GM12878 (cell line): ENCODE data around the gene HMOX1. TPM values are rescaled to one million over a fixed set of nuclear protein-coding genes. Genes with fewer than 3 reads are reported as not detected.

Source experiments
- ATAC-seq: fragments of 200-7000 bp; cut with Tn5 transposase; 3 replicates; pipeline ENCODE4 v1.9.1; 2020; ENCODE audit warnings: mild to moderate bottlenecking, moderate library complexity
- BruUV-seq: library from RNA; stranded (reverse); fragments of 400-500 nt; replicated peaks from 2 replicates; lab custom pipeline; 2021; lab: Mats Ljungman, UMichigan
- CTCF ChIA-PET: fragments of 300-600 bp; sonication (Branson Sonifier 250); formaldehyde crosslinking; extraction: SDS; loops from one replicate; lab custom pipeline; 2021; ENCODE audit warnings: inconsistent platforms; lab: Yijun Ruan, JAX
- POLR2A ChIA-PET: fragments of 350-600 bp; formaldehyde crosslinking; extraction: SDS; loops from one replicate; lab custom pipeline; 2021; ENCODE audit warnings: inconsistent platforms; lab: Charles Lee
- RAD21 ChIA-PET: fragments of 300-600 bp; sonication (Branson Sonifier 250); formaldehyde crosslinking; loops from one replicate; lab custom pipeline; 2023; ENCODE audit warnings: antibody characterized with exemption; ENCODE audit not compliant: unreplicated experiment; lab: Charles Lee
- SMC1A ChIA-PET: fragments of 300-600 bp; sonication (Branson Sonifier 250); formaldehyde crosslinking; loops from one replicate; lab custom pipeline; 2023; ENCODE audit not compliant: unreplicated experiment, uncharacterized antibody; lab: Charles Lee
- DNase-seq: peaks from one replicate; pipeline ENCODE4 v3.0.0-alpha.2; 2011; ENCODE audit warnings: low read depth, low spot score
- FAIRE-seq: peaks from 3 replicates; lab custom pipeline; 2011; peaks lifted over from hg19 to GRCh38; lab: Jason Lieb, UNC
- H2AFZ ChIP-seq: 2 replicates; pipeline ENCODE4 v1.6.0; 2011; ENCODE audit warnings: low read depth, low read length, control low read depth; ENCODE audit not compliant: control insufficient read depth
- H3K27ac ChIP-seq: 2 replicates; pipeline ENCODE4 v1.5.1; 2011; ENCODE audit warnings: control low read depth; ENCODE audit not compliant: control insufficient read depth, insufficient read depth
- H3K27me3 ChIP-seq, 2 experiments: replicated peaks in 1 of 2; 2 replicates each; pipeline versions ENCODE4 v1.6.0 to v1.6.1; 2011; ENCODE audit warnings: low read length in 1 of 2; ENCODE audit not compliant: control insufficient read depth in 2 of 2, insufficient read depth in 2 of 2
- H3K36me3 ChIP-seq, 2 experiments: 2 replicates each; pipeline ENCODE4 v1.5.1; 2011; ENCODE audit warnings: low read length in 1 of 2; ENCODE audit not compliant: control insufficient read depth in 2 of 2, insufficient read depth in 2 of 2
- H3K4me1 ChIP-seq: 2 replicates; pipeline ENCODE4 v1.6.1; 2011; ENCODE audit warnings: mild to moderate bottlenecking, low read length, moderate library complexity, mixed read lengths; ENCODE audit not compliant: control insufficient read depth, insufficient read depth
- H3K4me2 ChIP-seq: 2 replicates; pipeline ENCODE4 v1.6.0; 2011; ENCODE audit warnings: control low read depth; ENCODE audit not compliant: control insufficient read depth, insufficient read depth
- H3K4me3 ChIP-seq: fragments of 200-600 bp; sonication (generic); 2 replicates; pipeline ENCODE4 v1.5.1; 2016
- H3K79me2 ChIP-seq: 2 replicates; pipeline ENCODE4 v1.6.0; 2011; ENCODE audit warnings: low read length; ENCODE audit not compliant: control insufficient read depth, insufficient read depth
- H3K9ac ChIP-seq: 2 replicates; pipeline ENCODE4 v1.8.0; 2011; ENCODE audit warnings: low read length, control low read depth, mixed read lengths; ENCODE audit not compliant: control insufficient read depth, insufficient read depth
- H3K9me3 ChIP-seq: replicated peaks from 3 replicates; pipeline ENCODE4 v1.5.1; 2011; ENCODE audit warnings: mild to moderate bottlenecking, low read length; ENCODE audit not compliant: control insufficient read depth, insufficient read depth
- H4K20me1 ChIP-seq: 2 replicates; pipeline ENCODE4 v1.6.0; 2011; ENCODE audit not compliant: control insufficient read depth, insufficient read depth
- ASH2L ChIP-seq: fragments of 300-600, 200-600 bp; sonication (generic); IDR thresholded peaks from 2 replicates; pipeline ENCODE4 v1.6.1; 2017; ENCODE audit warnings: low read depth, mild to moderate bottlenecking, borderline replicate concordance
- ATF2 ChIP-seq: IDR thresholded peaks from 2 replicates; pipeline ENCODE4 v1.6.1; 2012; ENCODE audit warnings: low read length, inconsistent platforms
- CBX5 ChIP-seq: sonication (generic); IDR thresholded peaks from 2 replicates; pipeline ENCODE4 v1.6.1; 2016; ENCODE audit warnings: low read depth, moderate library complexity, mild to moderate bottlenecking, inconsistent platforms
- CHD4 ChIP-seq: fragments of 200-600 bp; sonication (generic); IDR thresholded peaks from 2 replicates; pipeline ENCODE4 v1.6.1; 2016; ENCODE audit warnings: mild to moderate bottlenecking
- CTCF ChIP-seq, 3 experiments: IDR thresholded peaks in 2 of 3; conservative IDR thresholded peaks in 1 of 3; 2 replicates each; pipeline ENCODE4 v1.5.1; 2011; ENCODE audit warnings: low read depth in 3 of 3, low read length in 3 of 3, mild to moderate bottlenecking in 3 of 3, control low read depth in 2 of 3, moderate library complexity in 2 of 3, inconsistent platforms in 1 of 3, mixed read lengths in 1 of 3; ENCODE audit not compliant: control insufficient read depth in 2 of 3, insufficient read depth in 1 of 3; ENCODE audit errors: extremely low read depth in 1 of 3
- IKZF1 ChIP-seq: fragments of 450-650 bp; conservative IDR thresholded peaks from 2 replicates; pipeline ENCODE4 v1.6.1; 2017; ENCODE audit warnings: antibody characterized with exemption, mild to moderate bottlenecking
- KAT2A ChIP-seq: conservative IDR thresholded peaks from 2 replicates; pipeline ENCODE4 v1.6.1; 2011; ENCODE audit warnings: low read depth, low read length; ENCODE audit not compliant: control insufficient read depth
- PBX3 ChIP-seq: IDR thresholded peaks from 2 replicates; pipeline ENCODE4 v1.6.1; 2011; ENCODE audit warnings: mild to moderate bottlenecking, low read depth, low read length, moderate library complexity; ENCODE audit not compliant: insufficient replicate concordance
- RFX5 ChIP-seq: IDR thresholded peaks from 2 replicates; pipeline ENCODE4 v1.6.1; 2011; ENCODE audit warnings: low read depth, low read length, improper control_type of control experiment
- SUPT20H ChIP-seq: IDR thresholded peaks from 2 replicates; pipeline ENCODE4 v1.6.1; 2011; ENCODE audit warnings: low read depth, mild to moderate bottlenecking, low read length, moderate library complexity, borderline replicate concordance; ENCODE audit not compliant: control insufficient read depth
- YY1 ChIP-seq: IDR thresholded peaks from 2 replicates; pipeline ENCODE4 v1.6.1; 2011; ENCODE audit warnings: low read depth, mild to moderate bottlenecking, low read length
- ZNF207 ChIP-seq: fragments of 450-650 bp; IDR thresholded peaks from 2 replicates; pipeline ENCODE4 v1.6.1; 2014; ENCODE audit warnings: antibody characterized with exemption, mild to moderate bottlenecking, borderline replicate concordance
- ZSCAN29 ChIP-seq: fragments of 450-650 bp; IDR thresholded peaks from 2 replicates; pipeline ENCODE4 v1.6.1; 2017; ENCODE audit warnings: mild to moderate bottlenecking, moderate library complexity
- WGBS: methylation state at CpG from one replicate; pipeline ENCODE4 v1.1.6; 2016; ENCODE audit warnings: low lambda C conversion rate; ENCODE audit not compliant: insufficient replicate concordance, insufficient coverage; ENCODE audit errors: missing lambda C conversion rate; 5-methylcytosine and 5-hydroxymethylcytosine counted together
- in situ Hi-C: fragments of 300-500 bp; cut with MboI; formaldehyde crosslinking; loops from 9 replicates; pipeline ENCODE4 v1.14.3; 2018; ENCODE audit warnings: mixed read lengths
- intact Hi-C: fragments of 100-400 bp; cut with micrococcal nuclease; formaldehyde crosslinking; loops from one replicate; pipeline ENCODE4 v1.14.2; 2022; ENCODE audit not compliant: unreplicated experiment
- polyA plus RNA-seq, 11 experiments: library from polyadenylated mRNA; depleted of rRNA in 4 of 11; unstranded in 6 of 11; stranded (reverse) in 5 of 11; fragments of >200 nt; fragmentation: Nextera tagmentation in 4 of 11; fragmentation: Illumina TruSeq in 1 of 11; extraction: Ambion mirVana in 4 of 11; extraction: Trizol in 1 of 11; gene quantifications; 1 replicate in 1 of 11; 2 replicates in 10 of 11; pipeline versions ENCODE4 v1.2.1 to v1.2.3, GENCODE V29; 2011 to 2016; ENCODE audit warnings: inconsistent platforms in 2 of 11, missing spikeins in 2 of 11, low read depth in 1 of 11
- total RNA-seq, 4 experiments: library from RNA; depleted of rRNA in 3 of 4; stranded (reverse); fragments of >200 nt in 3 of 4; fragmentation: Illumina TruSeq in 1 of 4; extraction: Trizol in 1 of 4; gene quantifications; 2 replicates each; pipeline versions ENCODE4 v1.2.1 to v1.2.3, GENCODE V29; 2013 to 2021
- TF ChIP-seq, protein P1 (sequence below): IDR thresholded peaks from 2 replicates; pipeline ENCODE4 v1.6.1; 2011; ENCODE audit warnings: low read depth, mild to moderate bottlenecking, low read length, moderate library complexity, borderline replicate concordance; ENCODE audit errors: extremely low read depth
- TF ChIP-seq, protein P2 (sequence below): fragments of 450-650 bp; IDR thresholded peaks from 2 replicates; pipeline ENCODE4 v1.6.1; 2017; ENCODE audit warnings: low read depth, mild to moderate bottlenecking, moderate library complexity

The HMOX1 gene
- total and polyA plus RNA-seq, 10 of the 15 experiments (the other 5 are each of a cell fraction or from before 2014, with no cell fraction given), result 1.5 to 36.7 (median 18.8) TPM

- ChIA-PET RAD21 (no interaction called here), SMC1A (no interaction called here), CTCF (no interaction called here), POLR2A (no interaction called here)
- H3K27me3 ChIP-seq, result no peaks in the 10 kb centered on the region
- H3K4me3 ChIP-seq, result no peak overlapping the region
- no peak overlapping the region for H2AFZ ChIP-seq
- no peaks in the 10 kb centered on the region for H3K4me1 ChIP-seq
- H3K79me2 ChIP-seq, result no peaks in the 10 kb centered on the region
- no peaks in the 10 kb centered on the region; a peak in 2 of 4 replicates for H3K36me3 ChIP-seq
- no TSS peak for BruUV-seq
- ATAC-seq (no peak), FAIRE-seq (no peak), DNase-seq (no peak)
- no peak overlapping the region for H3K9ac ChIP-seq
- no peaks in the 10 kb centered on the region for H4K20me1 ChIP-seq
- in situ Hi-C loops (no loop called here), intact Hi-C loops (no loop called here)
- no peak overlapping the region for H3K4me2 ChIP-seq
- no peak overlapping the region for H3K27ac ChIP-seq
- no peaks in the 10 kb centered on the region for H3K9me3 ChIP-seq
- 42% methylated on average over 3 of the region's 3 CpGs for WGBS
- TF ChIP-seq CTCF (IDR thresholded peaks at IDR 0.05 in 2 of 3, conservative IDR thresholded peaks at IDR 0.05 in 1 of 3; ENCODE audit: control insufficient read depth in 2 of 3, extremely low read depth in 1 of 3, insufficient read depth in 1 of 3, low read depth in 3 of 3, low read length in 3 of 3) (no peak), CHD4 (no peak), SUPT20H (no peak), PBX3 (no peak), RFX5 (no peak), ZSCAN29 (no peak), KAT2A (no peak), ATF2 (no peak), ASH2L (no peak), YY1 (no peak), CBX5 (no peak), IKZF1 (no peak), ZNF207 (no peak)
- TF ChIP-seq, protein P1, sequence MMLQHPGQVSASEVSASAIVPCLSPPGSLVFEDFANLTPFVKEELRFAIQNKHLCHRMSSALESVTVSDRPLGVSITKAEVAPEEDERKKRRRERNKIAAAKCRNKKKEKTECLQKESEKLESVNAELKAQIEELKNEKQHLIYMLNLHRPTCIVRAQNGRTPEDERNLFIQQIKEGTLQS, result no peak
- TF ChIP-seq, protein P2, sequence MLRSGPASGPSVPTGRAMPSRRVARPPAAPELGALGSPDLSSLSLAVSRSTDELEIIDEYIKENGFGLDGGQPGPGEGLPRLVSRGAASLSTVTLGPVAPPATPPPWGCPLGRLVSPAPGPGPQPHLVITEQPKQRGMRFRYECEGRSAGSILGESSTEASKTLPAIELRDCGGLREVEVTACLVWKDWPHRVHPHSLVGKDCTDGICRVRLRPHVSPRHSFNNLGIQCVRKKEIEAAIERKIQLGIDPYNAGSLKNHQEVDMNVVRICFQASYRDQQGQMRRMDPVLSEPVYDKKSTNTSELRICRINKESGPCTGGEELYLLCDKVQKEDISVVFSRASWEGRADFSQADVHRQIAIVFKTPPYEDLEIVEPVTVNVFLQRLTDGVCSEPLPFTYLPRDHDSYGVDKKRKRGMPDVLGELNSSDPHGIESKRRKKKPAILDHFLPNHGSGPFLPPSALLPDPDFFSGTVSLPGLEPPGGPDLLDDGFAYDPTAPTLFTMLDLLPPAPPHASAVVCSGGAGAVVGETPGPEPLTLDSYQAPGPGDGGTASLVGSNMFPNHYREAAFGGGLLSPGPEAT, result no peak
Measured at GRCh38 chr22:35440129-35440528, 59.2 kb downstream of the HMOX1 start.
